Keratinocyte (primary cell): ENCODE data around the gene LMAN1.

Experiments used
- CTCF ChIP-seq, 3 experiments: IDR thresholded peaks in 1 of 3; conservative IDR thresholded peaks in 1 of 3; optimal IDR thresholded peaks in 1 of 3; 2 replicates in 2 of 3; 3 replicates in 1 of 3; pipeline versions ENCODE3 to v1.5.1; 2011; ENCODE audit warnings: low read length in 3 of 3, mild to moderate bottlenecking in 3 of 3, moderate library complexity in 2 of 3, control low read depth in 1 of 3, inconsistent platforms in 1 of 3; ENCODE audit not compliant: insufficient read depth in 2 of 3; ENCODE audit errors: extremely low read depth in 1 of 3
- EZH2 ChIP-seq: IDR thresholded peaks from one replicate; pipeline ENCODE4 v1.6.1; 2012; ENCODE audit warnings: inconsistent platforms, mild to moderate bottlenecking, low read length, moderate library complexity

DNA sequence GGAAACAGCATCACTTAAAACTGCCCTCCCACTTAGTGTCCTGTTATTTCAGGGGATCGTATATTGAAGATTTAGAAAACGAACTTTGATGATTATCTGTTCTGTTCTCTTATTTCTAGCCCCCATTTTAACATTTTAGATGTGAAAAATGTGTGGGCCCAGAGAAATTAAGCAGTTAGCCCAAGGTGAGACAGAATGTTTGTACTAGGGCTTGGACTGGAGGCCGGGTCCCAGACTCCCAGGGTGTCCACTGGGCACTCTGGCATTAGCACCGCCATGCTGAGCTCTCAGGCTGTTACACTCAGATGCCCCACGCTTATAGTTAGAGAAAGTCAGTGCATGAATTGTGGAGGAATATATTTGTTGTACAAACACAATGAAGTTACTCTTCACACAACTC lies 80.3 kb downstream of the LMAN1 start:
- TF ChIP-seq CTCF (optimal IDR thresholded peaks at IDR 0.05 in 1 of 3, IDR thresholded peaks at IDR 0.05 in 1 of 3, conservative IDR thresholded peaks at IDR 0.05 in 1 of 3; ENCODE audit: extremely low read depth in 1 of 3, insufficient read depth in 2 of 3, low read length in 3 of 3) (no peak), EZH2 (no peak)
